Activated effector memory CD4-positive, alpha-beta T cell treated with anti-CD3 and anti-CD28 coated beads, Interleukin-2, amount 50 U/mL, for 16 hours (primary cell): Measurements from ENCODE around the gene LTO1.
A peak's percentile ranks its signal among the peaks of the same experiment; 100 is the strongest.

Experiments used
- DNase-seq: peaks from one replicate; pipeline ENCODE4 v3.0.0-alpha.2; 2020

The LTO1 gene

GRCh38 chr11:69644071-69644961, 30.8 kb downstream of the LTO1 start:
- DNase-seq = peak; percentile 61

- DNase-seq = no peak
Measured at GRCh38 chr11:69643646-69644045, 31.5 kb downstream of the LTO1 start.

DNA sequence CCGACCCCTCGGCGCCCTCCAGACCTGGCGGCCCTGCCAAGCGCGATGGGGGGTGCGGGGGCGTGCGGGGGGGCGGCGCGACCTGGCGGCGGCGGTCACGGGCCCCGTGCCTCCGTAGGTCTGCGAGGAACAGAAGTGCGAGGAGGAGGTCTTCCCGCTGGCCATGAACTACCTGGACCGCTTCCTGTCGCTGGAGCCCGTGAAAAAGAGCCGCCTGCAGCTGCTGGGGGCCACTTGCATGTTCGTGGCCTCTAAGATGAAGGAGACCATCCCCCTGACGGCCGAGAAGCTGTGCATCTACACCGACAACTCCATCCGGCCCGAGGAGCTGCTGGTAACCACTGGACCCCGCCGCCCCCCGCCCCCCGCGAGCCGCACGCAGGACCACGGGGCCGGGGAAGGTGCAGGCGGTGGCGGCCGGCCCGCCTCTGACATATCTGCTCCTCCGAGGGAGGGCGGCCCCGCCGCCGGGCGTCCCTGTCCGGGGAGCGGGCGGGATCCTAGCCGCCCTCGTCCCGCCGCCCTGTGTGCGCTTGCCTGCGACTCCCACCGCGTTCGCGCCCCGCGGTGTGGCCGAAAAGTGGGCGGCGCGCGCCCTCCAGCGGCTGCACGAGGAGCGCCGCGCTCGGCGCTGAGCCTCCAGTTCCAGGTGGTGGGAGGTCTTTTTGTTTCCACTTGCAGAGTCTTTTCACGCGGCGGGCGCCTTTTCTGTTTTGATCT, 32.1 kb downstream of the LTO1 start:
- DNase-seq = peak; percentile 91

- peak; percentile 85 for DNase-seq
Measured at GRCh38 chr11:69642549-69642912, 32.6 kb downstream of the LTO1 start.

DNA sequence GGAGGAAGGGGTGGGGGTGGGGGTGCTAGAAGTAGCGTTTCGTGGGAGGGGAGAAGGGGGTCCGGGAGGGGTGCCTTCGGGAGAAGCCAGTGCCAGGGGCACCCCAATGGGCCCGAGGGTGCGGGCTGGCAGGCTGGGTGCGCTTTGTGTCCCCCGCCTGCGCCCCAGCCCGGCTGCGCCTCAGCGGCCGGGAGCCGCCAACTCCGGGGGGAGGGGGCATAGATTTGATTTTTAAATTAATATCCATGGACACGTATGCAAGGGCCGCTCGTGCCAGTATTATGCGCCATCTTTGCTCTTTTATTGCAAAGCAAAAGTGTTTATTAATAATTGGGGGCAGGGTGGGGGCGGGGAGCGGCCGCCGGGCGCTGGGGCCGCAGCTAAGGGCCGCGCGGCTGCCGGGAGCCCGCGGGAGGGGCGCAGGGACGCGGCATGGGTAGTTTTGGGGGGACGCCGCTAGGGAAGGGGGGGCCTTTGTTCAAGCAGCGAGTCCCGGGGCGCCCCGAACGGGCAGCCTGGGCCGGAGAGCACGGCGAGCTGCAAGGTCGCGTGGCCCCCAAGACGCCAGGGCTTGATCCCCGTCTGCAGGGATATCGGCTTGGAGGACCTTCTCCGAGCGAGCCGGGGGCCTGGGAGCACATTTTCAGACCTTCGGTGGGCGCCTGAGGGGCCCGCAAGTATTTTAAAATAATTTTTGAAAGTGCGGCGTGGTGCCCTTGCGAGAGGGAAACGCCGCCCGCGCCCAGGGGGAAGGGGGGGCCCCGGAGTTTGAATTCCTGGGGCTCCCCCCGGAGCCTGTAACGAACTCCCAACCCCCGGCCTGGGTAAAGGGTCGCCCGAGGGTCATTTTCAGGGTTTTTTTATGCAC, 33.2 kb downstream of the LTO1 start:
- peak; percentile 60 for DNase-seq

DNA sequence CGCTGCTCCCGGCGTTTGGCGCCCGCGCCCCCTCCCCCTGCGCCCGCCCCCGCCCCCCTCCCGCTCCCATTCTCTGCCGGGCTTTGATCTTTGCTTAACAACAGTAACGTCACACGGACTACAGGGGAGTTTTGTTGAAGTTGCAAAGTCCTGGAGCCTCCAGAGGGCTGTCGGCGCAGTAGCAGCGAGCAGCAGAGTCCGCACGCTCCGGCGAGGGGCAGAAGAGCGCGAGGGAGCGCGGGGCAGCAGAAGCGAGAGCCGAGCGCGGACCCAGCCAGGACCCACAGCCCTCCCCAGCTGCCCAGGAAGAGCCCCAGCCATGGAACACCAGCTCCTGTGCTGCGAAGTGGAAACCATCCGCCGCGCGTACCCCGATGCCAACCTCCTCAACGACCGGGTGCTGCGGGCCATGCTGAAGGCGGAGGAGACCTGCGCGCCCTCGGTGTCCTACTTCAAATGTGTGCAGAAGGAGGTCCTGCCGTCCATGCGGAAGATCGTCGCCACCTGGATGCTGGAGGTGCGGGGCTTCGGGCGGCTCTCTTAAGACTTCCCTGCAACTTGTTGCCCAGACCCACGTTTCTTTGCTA, 34.1 kb downstream of the LTO1 start, which contains the start of gene CCND1:
TSS of gene CCND1 (plus strand) at position 162 of the 587 bp plus-strand sequence. CDS start at position 320, 158 bp downstream.
- DNase-seq = peak; percentile 76

DNA sequence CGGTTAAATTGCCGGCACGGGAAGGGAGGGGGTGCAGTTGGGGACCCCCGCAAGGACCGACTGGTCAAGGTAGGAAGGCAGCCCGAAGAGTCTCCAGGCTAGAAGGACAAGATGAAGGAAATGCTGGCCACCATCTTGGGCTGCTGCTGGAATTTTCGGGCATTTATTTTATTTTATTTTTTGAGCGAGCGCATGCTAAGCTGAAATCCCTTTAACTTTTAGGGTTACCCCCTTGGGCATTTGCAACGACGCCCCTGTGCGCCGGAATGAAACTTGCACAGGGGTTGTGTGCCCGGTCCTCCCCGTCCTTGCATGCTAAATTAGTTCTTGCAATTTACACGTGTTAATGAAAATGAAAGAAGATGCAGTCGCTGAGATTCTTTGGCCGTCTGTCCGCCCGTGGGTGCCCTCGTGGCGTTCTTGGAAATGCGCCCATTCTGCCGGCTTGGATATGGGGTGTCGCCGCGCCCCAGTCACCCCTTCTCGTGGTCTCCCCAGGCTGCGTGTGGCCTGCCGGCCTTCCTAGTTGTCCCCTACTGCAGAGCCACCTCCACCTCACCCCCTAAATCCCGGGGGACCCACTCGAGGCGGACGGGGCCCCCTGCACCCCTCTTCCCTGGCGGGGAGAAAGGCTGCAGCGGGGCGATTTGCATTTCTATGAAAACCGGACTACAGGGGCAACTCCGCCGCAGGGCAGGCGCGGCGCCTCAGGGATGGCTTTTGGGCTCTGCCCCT, 34.7 kb downstream of the LTO1 start:
- DNase-seq = peak; percentile 63

- DNase-seq = peak; percentile 10
Measured at GRCh38 chr11:69639831-69640230, 35.3 kb downstream of the LTO1 start.

GRCh38 chr11:69638941-69639681, 36.0 kb downstream of the LTO1 start:
- peak; percentile 63 for DNase-seq

- DNase-seq = no peak
Measured at GRCh38 chr11:69637941-69638871, 36.9 kb downstream of the LTO1 start.

DNA sequence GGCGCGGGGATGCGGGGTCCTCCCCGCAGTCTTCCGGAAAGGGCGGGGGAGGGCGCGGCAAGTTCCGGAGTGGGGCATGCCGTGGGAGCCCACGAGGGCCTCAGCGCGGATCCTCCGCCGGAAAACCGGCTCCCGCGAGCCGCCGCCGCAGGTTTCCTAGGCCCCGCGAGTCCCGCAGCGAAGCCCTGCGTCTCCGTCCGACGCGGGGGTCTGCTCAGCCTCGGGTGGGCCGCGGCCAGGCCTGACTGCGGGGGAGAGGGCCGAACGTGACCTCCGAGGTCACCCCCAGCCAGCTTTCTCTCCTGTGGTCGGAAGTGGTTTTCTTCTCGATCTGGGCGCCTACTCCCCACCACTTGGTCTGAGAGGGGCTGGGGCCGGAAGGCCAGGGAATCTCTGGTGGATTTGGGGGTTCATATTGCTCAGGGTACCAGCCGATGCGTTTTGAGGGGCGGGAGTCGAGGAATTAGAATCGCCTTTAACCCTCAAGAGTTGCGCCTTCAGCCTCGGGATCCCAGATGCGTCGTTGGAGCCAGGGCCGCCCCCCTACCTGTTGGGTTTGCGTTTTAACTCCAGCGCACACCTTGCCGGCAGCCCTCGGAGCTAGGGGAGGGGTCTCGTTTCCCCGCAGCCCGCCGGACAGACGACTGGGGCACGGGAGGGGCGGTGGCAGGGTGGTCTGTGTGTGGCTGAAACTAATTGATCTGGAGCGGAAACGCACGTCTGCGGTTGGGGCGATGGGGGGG, 37.8 kb downstream of the LTO1 start:
- no peak for DNase-seq

DNA sequence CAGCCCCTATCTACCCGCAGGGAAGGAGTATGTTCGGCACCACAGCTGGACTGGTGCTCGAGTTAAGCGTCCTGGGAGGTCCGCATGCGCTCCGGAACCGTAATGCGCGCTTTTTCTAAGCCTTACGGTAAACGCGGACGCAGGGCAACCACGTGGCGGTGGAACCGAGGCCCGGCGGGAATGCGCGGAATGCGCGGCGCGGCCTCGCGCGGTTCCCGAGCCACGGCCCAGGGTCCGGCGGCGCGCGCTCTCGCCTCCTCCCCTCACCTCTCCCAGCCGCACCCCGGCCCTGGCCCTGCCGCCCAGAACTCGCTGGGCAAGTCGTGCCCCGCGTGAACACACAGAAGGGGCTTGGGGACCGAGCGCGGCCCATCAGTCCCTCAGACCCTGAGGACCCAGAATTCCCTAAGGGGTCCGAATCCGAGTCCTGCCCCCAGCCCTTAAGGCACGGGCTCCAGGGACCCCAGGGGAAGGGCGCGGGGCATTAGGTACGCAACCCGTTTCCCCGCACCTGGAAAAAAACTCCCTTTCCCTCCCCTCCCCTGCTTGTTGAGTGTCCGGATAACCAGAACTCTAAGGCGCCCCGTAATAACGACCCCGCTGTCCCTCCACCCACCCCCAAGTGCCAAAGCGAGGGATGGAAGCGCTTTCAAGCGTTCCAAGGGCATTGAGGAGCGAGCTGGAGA, 38.5 kb downstream of the LTO1 start:
- no peak for DNase-seq

- no peak for DNase-seq
Measured at GRCh38 chr11:69635804-69636511, 39.2 kb downstream of the LTO1 start.

GRCh38 chr11:69635195-69635594, 40.0 kb downstream of the LTO1 start:
- DNase-seq = no peak

DNA sequence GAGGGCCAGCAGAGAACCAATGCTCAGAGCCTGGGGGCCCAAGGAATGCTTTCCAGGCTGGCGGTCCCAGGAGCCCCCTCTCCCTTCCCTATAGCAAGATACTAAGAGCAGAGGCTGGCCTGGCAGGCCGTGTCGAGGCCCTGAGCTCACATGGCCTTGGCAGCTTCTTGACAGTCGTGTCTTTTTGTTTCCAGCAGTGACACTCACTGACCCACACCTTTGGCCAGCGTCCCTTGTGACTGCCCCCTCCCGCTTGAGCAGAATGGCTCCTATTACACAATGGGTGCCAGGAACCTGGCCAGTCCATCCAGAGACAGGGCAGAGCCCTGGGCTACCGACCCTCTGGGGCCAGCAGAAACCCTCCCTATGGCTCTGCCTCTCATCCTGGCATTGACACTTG, 40.6 kb downstream of the LTO1 start:
- no peak for DNase-seq

DNA sequence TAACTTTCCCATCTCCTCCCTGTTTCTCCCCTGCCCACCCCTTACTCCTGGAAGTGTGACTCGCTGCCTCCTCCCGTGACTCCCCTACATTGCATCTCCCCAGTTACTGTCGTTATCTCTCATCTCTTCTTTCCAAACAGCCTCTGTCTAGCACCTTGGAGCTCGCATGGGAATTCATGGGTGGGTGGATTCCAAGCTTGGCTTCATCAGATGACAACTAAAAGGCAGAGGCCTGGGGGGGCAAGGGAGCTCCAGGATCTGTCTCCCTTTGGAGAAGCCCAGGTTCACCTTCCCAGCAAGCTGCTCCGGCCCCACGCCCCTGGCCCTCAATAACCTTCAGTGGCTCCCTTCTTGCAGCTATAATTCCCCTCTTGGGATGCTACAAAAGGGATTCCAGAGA, 41.1 kb downstream of the LTO1 start:
- DNase-seq = no peak

DNA sequence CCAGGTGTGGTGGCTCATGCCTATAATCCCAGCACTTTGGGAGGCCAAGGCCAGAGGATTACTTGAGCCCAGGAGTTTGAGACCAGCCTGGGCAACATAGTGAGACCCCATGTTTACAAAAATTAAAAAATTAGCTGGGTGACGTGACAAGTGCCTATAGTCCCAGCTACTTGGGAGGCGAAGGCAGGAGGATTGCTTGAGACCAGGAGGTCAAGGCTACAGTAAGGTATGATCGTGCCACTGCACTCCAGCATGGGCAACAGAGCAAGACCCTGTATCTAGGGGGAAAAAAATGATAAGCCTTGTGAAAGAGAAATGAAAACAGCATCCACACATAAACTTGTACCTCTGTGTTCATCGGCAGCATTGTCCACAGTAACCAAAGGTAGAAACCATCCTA, 42.3 kb downstream of the LTO1 start:
- DNase-seq = no peak

DNA sequence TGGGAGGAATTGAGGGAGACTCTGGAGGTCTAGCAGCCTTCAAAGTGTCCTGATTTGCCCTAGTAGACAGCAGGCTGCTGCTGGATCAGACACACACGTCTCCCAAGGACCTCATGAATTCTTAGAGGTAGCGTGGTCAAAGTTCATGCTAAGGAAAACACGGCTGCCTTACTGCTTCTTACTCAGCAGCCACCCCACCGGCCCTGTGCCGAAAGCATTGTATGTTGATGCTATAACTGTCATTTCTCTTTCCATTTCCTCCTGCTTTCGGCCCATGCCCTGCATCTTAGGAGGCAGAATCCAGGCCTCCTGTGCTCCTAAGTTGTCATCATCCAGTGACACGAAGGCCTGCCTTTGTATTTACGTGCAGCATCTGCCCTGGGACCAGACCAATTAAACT, 44.7 kb downstream of the LTO1 start:
- no peak for DNase-seq
